SU-DHL-6 (cell line): ENCODE results near the gene SLITRK1.

Experiments
- H2AFZ ChIP-seq: fragments of 200-600 bp; sonication (generic); 2 replicates; pipeline ENCODE4 v1.6.1; 2014; ENCODE audit warnings: low read depth, mild to moderate bottlenecking, moderate library complexity, mixed read lengths, antibody characterized with exemption, low read length; ENCODE audit not compliant: severe bottlenecking
- H3F3A ChIP-seq: fragments of 200-600 bp; shearing (Covaris generic); 2 replicates; pipeline ENCODE4 v1.6.0; 2016; ENCODE audit warnings: antibody characterized with exemption, mild to moderate bottlenecking; ENCODE audit not compliant: insufficient read depth
- H3K27ac ChIP-seq: fragments of 200-600 bp; sonication (generic); 2 replicates; pipeline ENCODE4 v1.5.1; 2016; ENCODE audit warnings: low read depth, mild to moderate bottlenecking, low read length, moderate library complexity, mixed read lengths
- H3K27me3 ChIP-seq: fragments of 200-600 bp; sonication (generic), shearing (Covaris generic); 2 replicates; pipeline ENCODE4 v1.6.0; 2014; ENCODE audit warnings: mild to moderate bottlenecking, low read length
- H3K36me3 ChIP-seq: fragments of 200-600 bp; sonication (generic); 2 replicates; pipeline ENCODE4 v1.6.1; 2014; ENCODE audit warnings: mild to moderate bottlenecking, low read length, mixed read lengths
- H3K4me2 ChIP-seq: fragments of 300-600, 200-600 bp; shearing (Covaris generic), sonication (generic); 2 replicates; pipeline ENCODE4 v1.6.0; 2014; ENCODE audit warnings: low read length, low read depth, mild to moderate bottlenecking; ENCODE audit not compliant: poor library complexity, severe bottlenecking
- H3K4me3 ChIP-seq: fragments of 200-600 bp; sonication (generic); 2 replicates; pipeline ENCODE4 v1.5.1; 2014; ENCODE audit warnings: antibody characterized with exemption, low read length, mild to moderate bottlenecking, mixed read lengths; ENCODE audit not compliant: insufficient read depth, poor library complexity, severe bottlenecking
- H3K79me2 ChIP-seq: fragments of 200-600 bp; sonication (generic); 2 replicates; pipeline ENCODE4 v1.6.1; 2014; ENCODE audit warnings: mild to moderate bottlenecking, low read length, moderate library complexity; ENCODE audit not compliant: insufficient read depth
- H3K9ac ChIP-seq: fragments of 200-600 bp; sonication (generic); 2 replicates; pipeline ENCODE4 v1.7.0; 2014; ENCODE audit warnings: mild to moderate bottlenecking, low read length
- H3K9me2 ChIP-seq: fragments of 200-600 bp; sonication (generic); replicated peaks from 2 replicates; pipeline ENCODE4 v1.6.1; 2014; ENCODE audit warnings: low read length; ENCODE audit not compliant: insufficient read depth
- H3K9me3 ChIP-seq: fragments of 200-600 bp; sonication (generic); 2 replicates; pipeline ENCODE4 v1.6.1; 2014; ENCODE audit warnings: low read length, mixed read lengths; ENCODE audit not compliant: insufficient read depth
- H4K20me1 ChIP-seq: fragments of 200-600 bp; sonication (generic); 2 replicates; pipeline ENCODE4 v1.6.1; 2014; ENCODE audit warnings: low read depth, mild to moderate bottlenecking, antibody characterized with exemption, low read length, moderate library complexity, mixed read lengths
- CTCF ChIP-seq: fragments of 200-600 bp; sonication (generic); IDR thresholded peaks from one replicate; pipeline ENCODE4 v1.5.1; 2017; ENCODE audit warnings: antibody characterized with exemption, mild to moderate bottlenecking, low read length, moderate library complexity; ENCODE audit not compliant: insufficient read depth, poor library complexity, severe bottlenecking
- EZH2phosphoT487 ChIP-seq: fragments of 200-600 bp; sonication (generic), shearing (Covaris generic); conservative IDR thresholded peaks from 2 replicates; pipeline ENCODE4 v1.6.1; 2018; ENCODE audit warnings: mild to moderate bottlenecking, antibody characterized with exemption, low read length, moderate library complexity, mixed read lengths

Gene SLITRK1

GRCh38 chr13:83914368-83914767, 32.1 kb upstream of the SLITRK1 start:
- Histone ChIP-seq H3K27me3 (no peaks in the 10 kb centered on the region), H3K4me2 (no peak overlapping the region), H3K4me3 (no peak overlapping the region), H3K79me2 (no peaks in the 10 kb centered on the region), H3K9ac (no peak overlapping the region), H4K20me1 (no peaks in the 10 kb centered on the region), H3K9me3 (no peaks in the 10 kb centered on the region), H3K36me3 (no peaks in the 10 kb centered on the region), H3F3A (no peaks in the 10 kb centered on the region), H2AFZ (no peak overlapping the region), H3K9me2 (no peaks in the 10 kb centered on the region), H3K27ac (no peak overlapping the region)
- no peak for TF ChIP-seq EZH2phosphoT487
- TF ChIP-seq CTCF = no peak

- no peaks in the 10 kb centered on the region for H3K36me3 ChIP-seq
- H3K4me2 ChIP-seq = no peak overlapping the region
- no peaks in the 10 kb centered on the region for H3K9me3 ChIP-seq
- no peak for TF ChIP-seq EZH2phosphoT487
- no peak for TF ChIP-seq CTCF
- no peaks in the 10 kb centered on the region for H3K9me2 ChIP-seq
- H3K27me3 ChIP-seq = no peaks in the 10 kb centered on the region
- H3F3A ChIP-seq = no peaks in the 10 kb centered on the region
- no peak overlapping the region for H2AFZ ChIP-seq
- no peak overlapping the region for H3K4me3 ChIP-seq
- H3K9ac ChIP-seq = no peak overlapping the region
- no peaks in the 10 kb centered on the region for H4K20me1 ChIP-seq
- no peaks in the 10 kb centered on the region for H3K79me2 ChIP-seq
- H3K27ac ChIP-seq = no peak overlapping the region
These were observed 25.1 kb upstream of the SLITRK1 start for GRCh38 chr13:83907196-83907989.

GRCh38 chr13:83906240-83906820, 24.1 kb upstream of the SLITRK1 start:
- H3K4me3 ChIP-seq = no peak overlapping the region
- TF ChIP-seq CTCF (no peak), EZH2phosphoT487 (no peak)

More at GRCh38 chr13:83906240-83906820, 24.1 kb upstream of the SLITRK1 start:
- H3K9ac ChIP-seq = no peak overlapping the region
- no peaks in the 10 kb centered on the region for H3K9me2 ChIP-seq
- H4K20me1 ChIP-seq = no peaks in the 10 kb centered on the region
- no peak overlapping the region for H3K4me2 ChIP-seq
- H2AFZ ChIP-seq = no peak overlapping the region
- H3K27me3 ChIP-seq = no peaks in the 10 kb centered on the region
- no peaks in the 10 kb centered on the region for H3K36me3 ChIP-seq
- no peaks in the 10 kb centered on the region for H3F3A ChIP-seq
- H3K9me3 ChIP-seq = no peaks in the 10 kb centered on the region
- H3K27ac ChIP-seq = no peak overlapping the region
- H3K79me2 ChIP-seq = no peaks in the 10 kb centered on the region
